Upper lobe of right lung (tissue), 1 donor: Measurements from ENCODE around the gene KCNAB2. TPM values are rescaled to one million over a fixed set of nuclear protein-coding genes. Genes with fewer than 3 reads are reported as not detected.

Experiments
- ATAC-seq: fragments of 200-7000 bp; cut with Tn5 transposase; one replicate; pipeline ENCODE4 v1.9.1; 2020; ENCODE audit warnings: mild to moderate bottlenecking, moderate library complexity
- DNase-seq: peaks from one replicate; pipeline ENCODE4 v3.0.0-alpha.2; 2020
- H3K27ac ChIP-seq: fragments of 200-600 bp; one replicate; pipeline ENCODE4 v1.8.0; 2022
- H3K27me3 ChIP-seq: fragments of 200-600 bp; one replicate; pipeline ENCODE4 v1.8.0; 2022; ENCODE audit warnings: mild to moderate bottlenecking
- H3K36me3 ChIP-seq: fragments of 200-600 bp; one replicate; pipeline ENCODE4 v1.8.0; 2022
- H3K4me1 ChIP-seq: fragments of 200-600 bp; one replicate; pipeline ENCODE4 v1.8.0; 2022
- H3K4me3 ChIP-seq: fragments of 200-600 bp; one replicate; pipeline ENCODE4 v1.8.0; 2022; ENCODE audit warnings: mild to moderate bottlenecking
- H3K9me3 ChIP-seq: fragments of 200-600 bp; one replicate; pipeline ENCODE4 v1.8.0; 2022
- intact Hi-C: fragments of 100-400 bp; cut with DNase I; formaldehyde crosslinking; loops from one replicate; pipeline ENCODE4 v1.11.0; 2022
- total RNA-seq: library from RNA; stranded (reverse); fragmentation: NEBNext Ultra II Directional; extraction: Animal tissue kit (Norgen Biotek cat#: 25700); gene quantifications from one replicate; pipeline ENCODE4 v1.2.1, GENCODE V29; 2021
- TF ChIP-seq, protein P1 (sequence below): fragments of 200-600 bp; IDR thresholded peaks from one replicate; pipeline ENCODE4 v1.8.0; 2022; ENCODE audit warnings: antibody characterized with exemption
- donor health status: DM: no; HTN: yes; CAD: no; lungs with severe emphysema.

The KCNAB2 gene
- total RNA-seq, 1 donor from 2014 or later, result 60.4 TPM

DNA sequence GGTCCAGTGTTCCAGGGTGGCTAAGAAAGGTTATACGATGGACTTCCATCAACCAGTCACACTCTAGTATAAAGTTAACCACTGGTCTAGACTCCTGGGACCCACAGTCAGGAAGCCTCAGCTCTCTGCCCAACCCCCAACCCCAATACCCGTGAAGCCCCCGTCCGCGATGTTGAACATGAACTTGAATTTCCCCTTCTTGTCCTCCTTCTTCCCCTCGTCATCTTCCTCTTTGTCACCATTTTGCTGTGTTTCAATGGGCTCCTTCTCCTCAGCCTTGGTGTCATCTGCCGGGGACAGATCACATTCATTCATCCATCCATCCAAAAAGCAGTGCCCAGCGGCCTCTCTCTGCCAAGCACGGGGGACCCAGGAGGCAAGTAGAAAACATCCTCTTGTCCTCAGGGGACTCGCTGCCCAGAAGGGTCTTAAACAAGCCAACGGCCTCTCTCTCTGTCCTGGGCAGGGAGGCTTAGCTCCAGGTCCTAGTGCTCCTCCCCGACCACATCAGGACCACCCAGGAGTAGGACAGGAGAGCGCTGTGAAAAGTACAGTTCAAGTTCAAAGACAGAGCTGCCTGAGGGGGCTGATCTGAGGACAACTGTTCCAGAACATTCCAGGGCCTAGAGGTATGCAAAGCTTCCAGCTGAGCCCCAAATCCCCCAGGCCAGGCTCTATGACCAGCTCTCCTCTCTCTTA, 66.5 kb downstream of the KCNAB2 start:
- TF ChIP-seq, protein P1, sequence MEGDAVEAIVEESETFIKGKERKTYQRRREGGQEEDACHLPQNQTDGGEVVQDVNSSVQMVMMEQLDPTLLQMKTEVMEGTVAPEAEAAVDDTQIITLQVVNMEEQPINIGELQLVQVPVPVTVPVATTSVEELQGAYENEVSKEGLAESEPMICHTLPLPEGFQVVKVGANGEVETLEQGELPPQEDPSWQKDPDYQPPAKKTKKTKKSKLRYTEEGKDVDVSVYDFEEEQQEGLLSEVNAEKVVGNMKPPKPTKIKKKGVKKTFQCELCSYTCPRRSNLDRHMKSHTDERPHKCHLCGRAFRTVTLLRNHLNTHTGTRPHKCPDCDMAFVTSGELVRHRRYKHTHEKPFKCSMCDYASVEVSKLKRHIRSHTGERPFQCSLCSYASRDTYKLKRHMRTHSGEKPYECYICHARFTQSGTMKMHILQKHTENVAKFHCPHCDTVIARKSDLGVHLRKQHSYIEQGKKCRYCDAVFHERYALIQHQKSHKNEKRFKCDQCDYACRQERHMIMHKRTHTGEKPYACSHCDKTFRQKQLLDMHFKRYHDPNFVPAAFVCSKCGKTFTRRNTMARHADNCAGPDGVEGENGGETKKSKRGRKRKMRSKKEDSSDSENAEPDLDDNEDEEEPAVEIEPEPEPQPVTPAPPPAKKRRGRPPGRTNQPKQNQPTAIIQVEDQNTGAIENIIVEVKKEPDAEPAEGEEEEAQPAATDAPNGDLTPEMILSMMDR, result no peak
- H3K4me1 ChIP-seq, result no peaks in the 10 kb centered on the region

DNA sequence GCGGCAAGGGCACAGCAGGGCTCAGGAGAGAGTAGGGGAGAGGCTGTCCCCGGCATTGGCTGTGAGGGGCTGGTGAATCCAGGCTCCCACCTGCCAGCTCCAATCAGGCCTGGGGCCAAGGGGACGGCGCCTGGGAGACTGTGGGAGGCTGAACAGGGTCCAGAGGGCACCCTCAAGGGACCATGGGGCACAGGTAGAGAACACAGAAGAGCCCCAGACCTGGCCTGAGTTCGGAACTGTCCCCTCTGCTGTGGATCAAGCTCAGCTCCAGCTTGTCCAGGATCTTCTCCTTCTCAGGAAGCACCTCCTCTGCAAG, 67.0 kb downstream of the KCNAB2 start:
- no peaks in the 10 kb centered on the region for H3K27me3 ChIP-seq
- no peak overlapping the region for H3K4me3 ChIP-seq
- H3K27ac ChIP-seq, result no peak overlapping the region
- no peaks in the 10 kb centered on the region for H3K36me3 ChIP-seq
- no peaks in the 10 kb centered on the region for H3K9me3 ChIP-seq
- ATAC-seq, result no peak
- no peak for DNase-seq
- H3K4me1 ChIP-seq, result no peaks in the 10 kb centered on the region
- intact Hi-C loops, result no loop called here
- TF ChIP-seq, protein P1, result no peak

More for the DNA sequence above, 66.5 kb downstream of the KCNAB2 start:
- H3K27me3 ChIP-seq, result no peaks in the 10 kb centered on the region
- no peak overlapping the region for H3K4me3 ChIP-seq
- no peaks in the 10 kb centered on the region for H3K9me3 ChIP-seq
- intact Hi-C loops, result no loop called here
- peak; percentile 47 for DNase-seq
- H3K27ac ChIP-seq, result no peak overlapping the region
- ATAC-seq, result no peak
- H3K36me3 ChIP-seq, result no peaks in the 10 kb centered on the region

DNA sequence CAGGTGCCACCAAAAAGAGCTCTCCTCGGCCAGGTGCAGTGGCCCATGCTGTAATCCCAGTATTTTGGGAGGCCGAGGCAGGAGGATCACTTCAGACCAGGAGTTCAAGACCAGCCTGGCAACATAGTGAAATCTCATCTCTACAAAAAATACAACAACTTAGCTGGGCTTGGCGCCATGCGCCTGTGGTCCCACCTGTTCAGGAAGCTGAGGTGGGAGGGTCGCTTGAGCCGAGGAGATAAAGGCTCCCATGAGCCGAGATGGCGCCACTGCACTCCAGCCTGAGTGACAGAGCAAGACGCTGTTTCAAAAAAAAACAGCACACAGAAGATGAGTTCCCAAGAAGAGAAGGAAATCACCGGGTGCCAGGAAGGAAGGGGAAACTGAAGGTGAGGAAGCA, 67.4 kb downstream of the KCNAB2 start:
- DNase-seq, result peak; percentile 41
- ATAC-seq, result no peak
- no peaks in the 10 kb centered on the region for H3K9me3 ChIP-seq
- H3K36me3 ChIP-seq, result no peaks in the 10 kb centered on the region
- no peak overlapping the region for H3K4me3 ChIP-seq
- no peak overlapping the region for H3K27ac ChIP-seq
- H3K4me1 ChIP-seq, result no peaks in the 10 kb centered on the region
- TF ChIP-seq, protein P1, result no peak
- no peaks in the 10 kb centered on the region for H3K27me3 ChIP-seq
- intact Hi-C loops, result no loop called here

DNA sequence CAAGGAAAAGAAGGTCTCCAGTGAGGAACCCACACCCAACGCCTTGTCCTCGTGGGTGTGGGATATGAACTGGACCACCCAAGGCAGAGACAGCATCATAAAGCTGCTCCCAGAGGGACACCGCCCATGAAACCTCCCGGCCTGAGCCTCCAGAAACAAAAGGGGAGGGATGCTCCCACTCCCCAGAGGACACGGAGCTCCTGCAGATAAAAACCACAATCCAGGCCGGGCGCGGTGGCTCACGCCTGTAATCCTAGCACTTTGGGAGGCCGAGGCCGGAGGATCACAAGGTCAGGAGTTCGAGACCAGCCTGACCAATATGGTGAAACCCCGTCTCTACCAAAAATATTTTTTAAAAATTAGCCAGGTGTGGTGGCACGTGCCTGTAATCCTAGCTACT, 68.1 kb downstream of the KCNAB2 start:
- Histone ChIP-seq H3K9me3 (no peaks in the 10 kb centered on the region), H3K27me3 (no peaks in the 10 kb centered on the region), H3K36me3 (no peaks in the 10 kb centered on the region), H3K27ac (no peak overlapping the region), H3K4me1 (no peaks in the 10 kb centered on the region), H3K4me3 (no peak overlapping the region)
- DNase-seq, result peak; percentile 39
- TF ChIP-seq, protein P1, result no peak
- no peak for ATAC-seq
- intact Hi-C loops, result no loop called here

DNA sequence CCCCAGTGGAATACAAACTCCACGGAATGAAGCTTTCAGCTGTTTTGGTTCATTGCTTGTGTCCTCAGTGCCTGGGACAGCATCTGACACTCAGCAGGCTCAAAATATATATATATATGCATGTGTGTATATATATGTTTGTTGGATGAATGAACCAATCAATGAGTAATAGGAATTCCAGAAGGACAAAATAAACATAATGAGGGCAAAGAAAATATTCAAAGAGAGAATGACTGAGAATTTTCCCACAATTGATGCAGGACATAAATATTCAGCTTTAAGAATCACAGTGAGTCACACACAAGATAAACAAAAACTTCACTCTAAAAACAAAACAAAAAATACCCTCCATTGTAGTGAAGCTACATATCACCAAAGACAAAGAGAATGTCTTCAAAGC, 70.4 kb downstream of the KCNAB2 start:
- no peak for DNase-seq
- no peaks in the 10 kb centered on the region for H3K36me3 ChIP-seq
- H3K27ac ChIP-seq, result no peak overlapping the region
- no peaks in the 10 kb centered on the region for H3K27me3 ChIP-seq
- no peak overlapping the region for H3K4me3 ChIP-seq
- intact Hi-C loops, result no loop called here
- no peak for ATAC-seq
- no peaks in the 10 kb centered on the region for H3K9me3 ChIP-seq
- TF ChIP-seq, protein P1, result no peak
- H3K4me1 ChIP-seq, result no peaks in the 10 kb centered on the region

DNA sequence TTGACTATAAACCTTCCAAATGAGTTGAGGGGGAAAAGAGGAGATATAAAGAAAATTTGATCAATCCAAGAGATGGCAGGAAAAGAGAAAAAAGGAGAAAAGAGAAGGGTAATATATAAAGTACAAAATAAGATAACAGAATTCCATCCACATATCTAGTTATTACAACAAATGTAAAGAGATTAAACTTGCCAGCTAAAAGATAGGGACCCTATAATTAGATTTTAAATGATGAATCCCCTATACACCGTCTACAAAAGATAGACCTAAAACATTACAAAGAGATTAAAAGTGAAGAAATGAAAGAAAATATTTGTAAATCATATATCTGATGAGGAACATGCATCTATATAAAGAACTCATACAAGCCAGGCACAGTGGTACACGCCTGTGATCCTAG, 71.4 kb downstream of the KCNAB2 start:
- DNase-seq (no peak), ATAC-seq (no peak)
- H3K27ac ChIP-seq, result no peak overlapping the region
- no peak overlapping the region for H3K4me3 ChIP-seq
- TF ChIP-seq, protein P1, result no peak
- H3K4me1 ChIP-seq, result no peaks in the 10 kb centered on the region
- no peaks in the 10 kb centered on the region for H3K36me3 ChIP-seq
- H3K9me3 ChIP-seq, result no peaks in the 10 kb centered on the region
- intact Hi-C loops, result no loop called here
- no peaks in the 10 kb centered on the region for H3K27me3 ChIP-seq
